AG10803 (cell line): Measurements from ENCODE around the gene EPS15.

Experiments
- DNase-seq: peaks from one replicate; pipeline ENCODE4 v3.0.0; 2010; ENCODE audit warnings: low read depth
- H3K4me3 ChIP-seq: 2 replicates; pipeline ENCODE4 v1.5.1; 2011; ENCODE audit warnings: mild to moderate bottlenecking, low read length, control low read depth
- TF ChIP-seq, protein P1 (sequence below): conservative IDR thresholded peaks from 2 replicates; pipeline ENCODE4 v1.5.1; 2011; ENCODE audit warnings: mild to moderate bottlenecking, low read length, control low read depth, inconsistent platforms

EPS15 gene

GRCh38 chr1:51549016-51549619, 30.1 kb upstream of the EPS15 start:
- peak; percentile 58 for DNase-seq
- H3K4me3 ChIP-seq: no peak overlapping the region
- TF ChIP-seq, protein P1, sequence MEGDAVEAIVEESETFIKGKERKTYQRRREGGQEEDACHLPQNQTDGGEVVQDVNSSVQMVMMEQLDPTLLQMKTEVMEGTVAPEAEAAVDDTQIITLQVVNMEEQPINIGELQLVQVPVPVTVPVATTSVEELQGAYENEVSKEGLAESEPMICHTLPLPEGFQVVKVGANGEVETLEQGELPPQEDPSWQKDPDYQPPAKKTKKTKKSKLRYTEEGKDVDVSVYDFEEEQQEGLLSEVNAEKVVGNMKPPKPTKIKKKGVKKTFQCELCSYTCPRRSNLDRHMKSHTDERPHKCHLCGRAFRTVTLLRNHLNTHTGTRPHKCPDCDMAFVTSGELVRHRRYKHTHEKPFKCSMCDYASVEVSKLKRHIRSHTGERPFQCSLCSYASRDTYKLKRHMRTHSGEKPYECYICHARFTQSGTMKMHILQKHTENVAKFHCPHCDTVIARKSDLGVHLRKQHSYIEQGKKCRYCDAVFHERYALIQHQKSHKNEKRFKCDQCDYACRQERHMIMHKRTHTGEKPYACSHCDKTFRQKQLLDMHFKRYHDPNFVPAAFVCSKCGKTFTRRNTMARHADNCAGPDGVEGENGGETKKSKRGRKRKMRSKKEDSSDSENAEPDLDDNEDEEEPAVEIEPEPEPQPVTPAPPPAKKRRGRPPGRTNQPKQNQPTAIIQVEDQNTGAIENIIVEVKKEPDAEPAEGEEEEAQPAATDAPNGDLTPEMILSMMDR: no peak

GRCh38 chr1:51543858-51544257, 24.8 kb upstream of the EPS15 start:
- H3K4me3 ChIP-seq: no peak overlapping the region
- TF ChIP-seq, protein P1: no peak
- DNase-seq: no peak

GRCh38 chr1:51542158-51542953, 23.3 kb upstream of the EPS15 start:
- TF ChIP-seq, protein P1: no peak
- DNase-seq: no peak
- H3K4me3 ChIP-seq: no peak overlapping the region

- no peak overlapping the region for H3K4me3 ChIP-seq
- DNase-seq: no peak
- TF ChIP-seq, protein P1: no peak
Measured at GRCh38 chr1:51541313-51542050, 22.4 kb upstream of the EPS15 start.

GRCh38 chr1:51537568-51537967, 18.5 kb upstream of the EPS15 start:
- H3K4me3 ChIP-seq: no peak overlapping the region
- TF ChIP-seq, protein P1: no peak
- no peak for DNase-seq

DNA sequence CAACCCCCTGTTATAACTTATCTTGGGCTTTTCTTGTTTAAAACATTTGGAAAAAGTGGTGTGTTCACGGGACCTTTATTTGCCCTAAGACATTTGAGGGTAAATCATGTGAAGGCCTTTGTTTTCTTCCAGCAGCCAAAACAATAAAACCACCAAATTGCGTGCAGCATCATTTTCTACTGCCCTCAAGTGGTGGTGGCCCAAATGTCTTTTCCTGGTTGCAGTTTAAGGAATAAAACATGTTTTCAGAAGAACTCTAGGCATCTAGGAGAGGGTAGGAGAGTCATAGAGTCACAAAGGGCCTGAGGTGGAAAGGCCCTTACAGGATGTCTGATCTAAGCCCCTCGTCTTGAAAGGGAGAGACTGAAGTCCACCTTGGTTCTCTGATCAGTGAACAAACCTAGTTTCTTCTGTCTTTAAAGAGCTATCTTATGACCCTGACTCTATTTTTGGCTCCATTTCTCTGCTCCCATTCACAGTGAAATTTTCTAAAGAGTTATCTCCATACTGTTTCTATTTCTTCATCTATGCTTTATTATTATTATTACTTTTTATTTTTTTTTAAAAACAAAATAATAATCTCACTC, 16.0 kb upstream of the EPS15 start:
- no peak overlapping the region for H3K4me3 ChIP-seq
- TF ChIP-seq, protein P1: peak; percentile 85
- peak; percentile 78 for DNase-seq
